NCI-H1417 (cell line): ENCODE data around the gene NTHL1.

Source experiments
- DNase-seq, 3 experiments: peaks; one replicate each; lab custom pipeline; 2025; lab: John Stamatoyannopoulos, UW

The NTHL1 gene

GRCh38 chr16:2063861-2064260 lies 16.2 kb upstream of the NTHL1 start:
- no peak for DNase-seq

DNA sequence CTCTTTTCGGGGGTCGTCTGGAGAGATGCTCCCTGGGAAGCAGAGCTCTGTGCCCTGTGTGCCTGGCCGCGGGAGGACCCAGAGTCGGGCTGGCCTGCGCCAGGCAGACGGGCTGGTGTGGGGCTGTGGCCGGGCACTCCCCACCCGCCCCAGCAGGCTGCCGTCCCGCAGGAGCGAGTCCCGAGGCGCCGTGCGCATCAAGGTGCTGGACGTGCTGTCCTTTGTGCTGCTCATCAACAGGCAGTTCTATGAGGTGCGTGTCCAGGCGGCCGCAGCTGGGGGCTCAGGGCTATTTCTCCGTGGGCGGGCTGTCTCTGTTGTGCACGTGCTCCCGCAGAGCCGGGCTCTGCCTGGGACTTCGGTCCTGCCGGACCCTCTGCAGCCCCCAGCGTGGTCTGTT lies 15.2 kb upstream of the NTHL1 start:
- no peak for DNase-seq

DNA sequence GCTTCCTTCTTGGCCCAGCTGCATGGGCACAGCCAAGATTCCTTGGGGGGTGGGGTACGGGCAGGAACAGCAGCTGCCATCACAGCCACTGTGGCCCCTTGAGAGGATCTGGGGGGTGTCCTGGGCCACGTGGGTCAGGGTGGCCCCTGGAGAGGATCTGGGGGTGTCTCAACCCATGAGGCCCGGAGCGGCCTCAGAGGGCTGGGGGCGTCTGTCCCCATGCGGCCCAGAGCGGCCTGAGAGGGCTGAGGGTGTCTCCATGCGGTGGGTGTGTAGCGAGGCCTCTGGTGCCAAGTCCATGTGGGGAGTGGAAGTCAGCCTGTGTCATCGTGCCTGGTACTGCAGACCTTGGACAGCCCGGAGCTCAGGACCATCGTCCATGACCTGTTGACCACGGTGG lies 13.9 kb upstream of the NTHL1 start:
- DNase-seq, result no peak

DNA sequence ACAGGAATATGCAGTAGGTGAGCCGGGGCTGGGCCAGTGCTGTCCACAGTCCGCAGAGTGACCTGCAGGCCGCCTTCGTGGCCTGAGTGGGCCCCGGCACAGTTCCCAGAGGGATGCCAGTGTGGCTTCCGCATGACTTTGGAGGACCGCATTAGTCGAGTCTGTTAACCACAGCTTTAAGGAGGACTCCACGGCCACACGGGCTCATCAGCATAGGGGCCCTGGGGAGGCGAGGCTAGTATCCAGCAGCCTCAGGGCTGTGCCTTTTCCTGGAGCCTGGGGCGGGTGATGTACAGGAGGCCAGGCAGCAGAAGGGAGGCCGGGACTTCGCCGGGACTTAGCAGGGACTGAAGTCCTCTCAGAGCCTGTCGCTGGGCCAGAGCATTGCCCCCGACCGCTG lies 13.4 kb upstream of the NTHL1 start:
- no peak for DNase-seq

DNA sequence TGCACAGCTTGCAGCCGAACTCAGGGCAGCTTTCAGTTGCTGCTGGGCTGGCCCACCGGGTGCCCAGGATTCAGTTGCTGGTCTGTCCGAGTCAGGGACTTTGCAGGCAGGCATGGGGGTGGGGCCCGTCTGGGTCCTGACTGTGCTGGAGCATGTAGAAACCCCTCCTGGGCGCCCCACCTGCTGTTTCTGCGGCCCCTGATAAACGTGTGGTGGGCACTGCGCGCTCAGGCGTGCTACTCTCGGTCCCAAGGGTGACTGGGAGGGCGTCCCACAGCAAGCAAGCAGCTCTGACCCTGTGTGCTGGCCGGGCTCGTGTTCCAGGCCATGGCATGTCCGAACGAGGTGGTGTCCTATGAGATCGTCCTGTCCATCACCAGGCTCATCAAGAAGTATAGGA lies 12.7 kb upstream of the NTHL1 start:
- DNase-seq, result no peak

- DNase-seq, result peak in 1 of 3 experiments; percentile 82
These were observed 11.2 kb upstream of the NTHL1 start for GRCh38 chr16:2058872-2059271.

DNA sequence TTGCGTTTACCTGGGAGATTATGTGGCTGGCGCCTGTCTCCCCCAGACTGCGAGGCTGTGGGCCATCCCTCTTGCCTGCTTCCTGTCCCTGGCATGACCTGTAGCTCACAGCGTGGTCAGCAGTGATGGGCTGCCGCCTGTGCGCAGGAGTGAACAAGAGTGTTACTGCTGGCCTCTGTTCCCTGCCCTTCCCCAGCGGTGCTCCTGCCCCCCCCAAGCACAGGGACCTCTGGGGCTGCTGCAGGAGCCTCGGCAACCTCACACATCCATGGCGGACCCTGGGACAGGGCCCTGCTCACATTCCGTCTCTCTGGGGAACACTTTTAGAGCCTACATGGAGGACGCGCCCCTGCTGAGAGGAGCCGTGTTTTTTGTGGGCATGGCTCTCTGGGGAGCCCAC lies 10.8 kb upstream of the NTHL1 start:
- DNase-seq, result peak in 1 of 3 experiments; percentile 64

DNA sequence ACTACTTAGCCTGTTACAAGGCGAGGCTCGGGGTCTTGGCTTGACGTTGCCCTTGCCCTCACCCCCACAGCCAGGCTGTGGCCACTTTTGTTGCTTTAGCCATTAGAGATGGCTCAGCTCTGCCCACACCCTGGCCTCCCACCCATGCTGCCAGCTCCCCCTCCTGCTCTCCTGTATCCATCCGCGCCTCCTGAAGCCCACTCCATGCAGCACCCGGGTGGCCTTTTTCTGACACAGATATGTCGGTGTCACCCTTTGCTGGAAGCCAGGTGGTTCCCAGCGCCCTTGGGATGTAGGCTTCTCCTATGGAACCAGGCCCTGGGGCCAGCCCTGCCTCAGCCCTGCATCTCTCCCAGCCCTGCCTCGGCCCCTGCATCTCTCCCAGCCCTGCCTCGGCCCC lies 9.8 kb upstream of the NTHL1 start:
- DNase-seq, result no peak

GRCh38 chr16:2056681-2057407 lies 9.2 kb upstream of the NTHL1 start:
- peak in 2 of 3 experiments; percentile 15 to 89 for DNase-seq

DNA sequence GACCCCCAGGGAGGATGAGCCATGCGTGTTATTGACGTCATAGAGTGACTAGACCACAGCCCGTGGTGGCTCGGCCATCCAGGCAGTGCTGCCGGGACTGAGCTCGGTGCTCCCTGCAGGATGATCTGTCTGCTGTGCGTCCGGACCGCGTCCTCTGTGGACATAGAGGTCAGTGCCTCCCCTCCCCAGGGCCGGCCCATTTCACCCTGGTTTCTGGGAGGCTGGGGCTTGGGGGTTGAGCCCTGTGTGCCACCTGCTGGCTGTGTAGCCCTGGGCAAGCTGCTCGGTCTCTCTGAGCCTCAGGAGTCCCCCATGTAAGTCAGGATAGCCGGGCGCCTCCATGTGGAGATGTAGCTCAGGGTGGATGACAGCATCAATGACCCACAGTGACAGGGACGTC lies 8.4 kb upstream of the NTHL1 start:
- peak in 2 of 3 experiments; percentile 63 to 84 for DNase-seq

GRCh38 chr16:2054543-2055245 lies 7.1 kb upstream of the NTHL1 start:
- DNase-seq, result peak; percentile 77 to 97 (median 80)

DNA sequence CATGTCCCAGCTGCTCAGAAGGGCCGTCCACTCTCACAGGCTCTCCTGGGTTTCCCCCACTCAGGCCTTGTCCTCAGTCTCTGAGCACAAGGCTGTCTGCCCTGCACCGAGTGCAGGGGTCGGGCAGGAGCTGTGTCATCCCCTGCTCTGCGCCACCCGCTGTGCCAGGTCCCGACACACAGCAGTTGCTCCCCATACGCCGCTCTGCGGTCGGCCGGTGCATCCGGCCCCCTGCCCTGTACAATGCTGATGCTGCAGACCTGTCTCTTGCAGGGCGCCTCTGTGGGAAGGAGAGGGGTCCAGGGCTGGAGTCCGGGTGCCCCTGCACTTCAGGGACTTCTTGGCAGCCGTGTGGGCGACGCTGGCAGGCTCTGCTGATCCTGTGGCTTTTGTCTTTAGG lies 6.3 kb upstream of the NTHL1 start:
- DNase-seq, result no peak

DNA sequence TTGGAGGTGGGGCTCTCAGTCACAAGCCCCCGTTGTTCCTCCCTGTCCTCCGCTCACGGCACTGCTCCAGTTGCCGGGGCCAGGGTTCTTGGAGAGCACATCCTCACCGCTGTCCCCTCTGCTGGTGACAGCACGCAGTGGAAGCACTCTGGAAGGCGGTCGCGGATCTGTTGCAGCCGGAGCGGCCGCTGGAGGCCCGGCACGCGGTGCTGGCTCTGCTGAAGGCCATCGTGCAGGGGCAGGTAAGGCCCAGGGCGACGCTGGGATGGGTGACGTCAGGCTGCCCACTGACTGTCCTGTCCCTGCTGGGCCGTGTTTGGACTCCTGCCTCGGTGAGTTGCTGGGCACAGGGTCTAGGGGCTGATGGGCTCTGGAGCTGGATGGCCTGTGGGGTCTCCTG lies 5.6 kb upstream of the NTHL1 start:
- DNase-seq, result no peak

DNA sequence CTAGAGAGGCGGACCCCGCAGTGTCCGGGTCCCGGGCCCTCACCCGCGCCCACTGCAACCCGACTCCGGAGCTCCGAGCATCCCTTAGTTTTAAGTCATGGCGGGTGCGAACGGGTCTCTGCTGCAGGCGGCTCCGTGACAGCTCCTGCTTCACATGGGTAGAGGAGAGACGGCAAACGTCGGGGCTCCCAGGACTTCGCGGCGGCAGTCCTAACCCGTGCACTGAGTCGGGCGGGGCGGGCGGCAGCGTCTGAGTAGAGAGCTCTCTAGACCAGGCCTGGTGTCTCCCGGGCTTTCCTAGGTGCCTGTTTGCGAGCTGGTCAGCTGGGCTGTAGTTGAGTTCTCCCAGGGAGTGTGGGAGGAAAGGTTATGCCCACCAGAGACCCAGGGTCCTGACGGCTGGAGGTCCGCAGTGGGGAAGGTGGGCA lies 496 bp upstream of the NTHL1 start:
- no peak for DNase-seq

- DNase-seq, result no peak
These were observed 723 bp downstream of the NTHL1 start for GRCh38 chr16:2046893-2047329.

DNA sequence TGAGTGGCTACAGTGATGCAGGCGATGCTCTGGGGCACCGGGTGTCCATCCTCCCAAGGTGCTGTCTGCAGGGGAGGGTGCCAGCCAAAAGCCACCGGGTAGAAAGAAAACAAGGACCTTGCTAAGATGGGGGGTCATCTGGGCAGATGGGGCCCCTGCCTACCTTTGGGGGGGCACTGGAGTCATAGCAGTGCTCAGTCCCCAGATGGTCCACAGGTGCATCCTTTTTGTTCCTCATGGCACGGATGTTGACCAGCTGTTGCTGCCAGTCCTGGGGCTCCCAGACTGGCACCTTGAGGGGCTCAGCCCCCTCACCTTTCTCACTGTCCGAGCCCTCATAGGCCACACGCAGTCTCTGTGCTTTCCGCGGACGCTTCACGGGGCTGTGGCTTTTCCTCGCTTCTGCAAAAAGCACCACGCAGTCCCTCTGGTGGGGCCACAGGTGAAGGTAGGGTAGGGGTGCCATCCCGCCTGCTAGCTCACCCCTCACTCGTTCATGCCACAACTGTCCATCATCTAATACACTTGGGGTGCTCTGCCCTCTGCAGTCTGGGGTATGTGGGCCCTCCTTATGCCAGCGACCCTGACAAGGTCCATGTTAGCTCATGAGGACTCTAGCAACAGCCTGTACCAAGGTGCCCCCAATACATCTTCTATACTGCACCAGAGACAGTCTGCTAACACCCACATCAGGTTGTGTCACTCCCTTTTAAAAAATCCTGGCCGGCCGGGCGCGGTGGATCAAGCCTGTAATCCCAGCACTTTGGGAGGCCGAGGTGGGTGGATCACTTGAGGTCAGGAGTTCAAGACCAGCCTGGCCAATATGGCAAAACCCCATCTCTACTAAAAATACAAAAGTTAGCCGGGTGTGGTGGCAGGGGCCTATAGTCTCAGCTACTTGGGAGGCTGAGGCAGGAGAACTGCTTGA lies 1.4 kb downstream of the NTHL1 start:
- no peak for DNase-seq

DNA sequence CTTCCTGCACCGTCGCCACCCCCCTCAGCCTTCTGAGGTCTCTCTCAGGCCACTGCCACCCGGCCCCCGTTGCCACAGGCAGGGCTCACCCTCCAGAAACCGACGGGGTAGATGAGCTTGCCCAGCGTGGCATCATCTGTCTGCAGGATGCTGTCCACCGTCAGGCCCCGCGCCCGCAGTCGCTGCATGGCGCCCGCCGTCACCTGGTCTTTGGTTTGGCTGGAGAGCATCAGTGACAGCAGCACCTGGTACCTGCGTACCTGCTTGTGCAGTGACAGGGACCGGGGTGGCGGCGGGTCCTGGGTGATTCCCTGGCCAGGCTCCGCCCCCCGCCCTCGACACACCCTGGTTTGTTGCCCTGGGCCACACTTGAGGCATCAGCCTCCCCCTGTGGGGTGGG lies 3.1 kb downstream of the NTHL1 start:
- DNase-seq, result peak in 1 of 3 experiments; percentile 44

- DNase-seq, result peak; percentile 41 to 82 (median 63)
These were observed 3.8 kb downstream of the NTHL1 start for GRCh38 chr16:2043667-2044451.

GRCh38 chr16:2042986-2043666 lies 4.5 kb downstream of the NTHL1 start:
- peak in 1 of 3 experiments; percentile 82 for DNase-seq

GRCh38 chr16:2042171-2042985 lies 5.3 kb downstream of the NTHL1 start:
- DNase-seq, result peak; percentile 83 to 97 (median 93)
